ENCODE measurements around the gene ACTA2. TPM values are rescaled to one million over a fixed set of nuclear protein-coding genes. Genes with fewer than 3 reads are reported as not detected.

Gene ACTA2
- total and polyA plus RNA-seq, 2 donors (not counting 1 experiment from before 2014, with no cell fraction given) = 1.8 to 3.7 TPM

- peak; percentile 78 for ATAC-seq (ENCODE audit: low read depth)
- TF ChIP-seq EZH2 (IDR thresholded peaks at IDR 0.05; ENCODE audit: borderline replicate concordance, insufficient read depth, low read depth, low read length, poor library complexity, severe bottlenecking) (no peak), CTCF (IDR thresholded peaks at IDR 0.05) (no peak)
- H3K9me3 Mint-ChIP-seq (ENCODE audit: insufficient read depth) = no peaks in the 10 kb centered on the region
- H3K9me3 ChIP-seq (ENCODE audit: control extremely low read depth in 1 of 3, control insufficient read depth in 2 of 3, insufficient read depth in 1 of 3, low read length in 2 of 3) = no peaks in the 10 kb centered on the region
- peaks cover 23% of the 10 kb centered on the region for H3K79me2 ChIP-seq (ENCODE audit: control insufficient read depth, insufficient read depth, low read length)
- H2AFZ ChIP-seq (ENCODE audit: insufficient read depth, low read depth, low read length, poor library complexity, severe bottlenecking) = no peak overlapping the region
- H3K9ac ChIP-seq (ENCODE audit: low read length) = no peak overlapping the region
- peak; percentile 62 for DNase-seq
- H3K4me3 Mint-ChIP-seq = peak overlapping the region; percentile 13
- H4K20me1 ChIP-seq (ENCODE audit: control insufficient read depth, insufficient read depth, low read length, poor library complexity, severe bottlenecking) = no peaks in the 10 kb centered on the region
- no peak overlapping the region for H3K27ac ChIP-seq (ENCODE audit: low read length in 2 of 2)
- ChIA-PET POLR2A (no interaction called here), CTCF (interaction anchor here (0.9 kb wide), 1 partner anchor 60 kb away, joined by 3 read pairs; no protein-coding TSS in a partner anchor)
- no peaks in the 10 kb centered on the region for H3K27me3 Mint-ChIP-seq
- WGBS (ENCODE audit: insufficient coverage) = no CpG with 5 or more reads among the region's 1 CpG
- H3K4me2 ChIP-seq (replicated peaks; ENCODE audit: low read depth, low read length, poor library complexity, severe bottlenecking) = peak overlapping the region; percentile 13
- peaks cover 22 to 36% of the 10 kb centered on the region in 2 donors for H3K4me1 ChIP-seq (ENCODE audit: control insufficient read depth in 2 of 2, insufficient read depth in 2 of 2, low read length in 2 of 2)
- intact Hi-C loops (cut with micrococcal nuclease) = loop anchor here (10.0 kb wide), 1 partner anchor 708 kb away; the partner anchor contains the start of gene KIF20B
- H3K27me3 ChIP-seq (replicated peaks in 1 of 4; ENCODE audit: control extremely low read depth in 1 of 4, control insufficient read depth in 3 of 4, insufficient read depth in 4 of 4, low read length in 3 of 4) = no peaks in the 10 kb centered on the region
- peaks cover 48% of the 10 kb centered on the region for H3K4me1 Mint-ChIP-seq
- no peak overlapping the region for H3K4me3 ChIP-seq (ENCODE audit: control extremely low read depth in 1 of 5, extremely low read depth in 1 of 5, insufficient read depth in 1 of 5, low read depth in 2 of 5, low read length in 4 of 5)
- no peak overlapping the region for H3K27ac Mint-ChIP-seq
- no peaks in the 10 kb centered on the region for H3K36me3 ChIP-seq (replicated peaks in 1 of 2; ENCODE audit: control extremely low read depth in 1 of 2, control insufficient read depth in 1 of 2, extremely low read depth in 1 of 2, insufficient read depth in 2 of 2, low read length in 1 of 2)
These were observed 44.4 kb upstream of the ACTA2 start for GRCh38 chr10:88996927-88997326.

- Histone ChIP-seq H3K36me3 (replicated peaks in 1 of 2; ENCODE audit: control extremely low read depth in 1 of 2, control insufficient read depth in 1 of 2, extremely low read depth in 1 of 2, insufficient read depth in 2 of 2, low read length in 1 of 2) (no peaks in the 10 kb centered on the region), H2AFZ (ENCODE audit: insufficient read depth, low read depth, low read length, poor library complexity, severe bottlenecking) (no peak overlapping the region), H4K20me1 (ENCODE audit: control insufficient read depth, insufficient read depth, low read length, poor library complexity, severe bottlenecking) (no peaks in the 10 kb centered on the region), H3K27me3 (replicated peaks in 1 of 4; ENCODE audit: control extremely low read depth in 1 of 4, control insufficient read depth in 3 of 4, insufficient read depth in 4 of 4, low read length in 3 of 4) (no peaks in the 10 kb centered on the region), H3K9me3 (ENCODE audit: control extremely low read depth in 1 of 3, control insufficient read depth in 2 of 3, insufficient read depth in 1 of 3, low read length in 2 of 3) (no peaks in the 10 kb centered on the region), H3K4me3 (ENCODE audit: control extremely low read depth in 1 of 5, extremely low read depth in 1 of 5, insufficient read depth in 1 of 5, low read depth in 2 of 5, low read length in 4 of 5) (no peak overlapping the region), H3K79me2 (ENCODE audit: control insufficient read depth, insufficient read depth, low read length) (peaks cover 23% of the 10 kb centered on the region), H3K4me2 (replicated peaks; ENCODE audit: low read depth, low read length, poor library complexity, severe bottlenecking) (peak overlapping the region; percentile 16), H3K4me1 (ENCODE audit: control insufficient read depth in 2 of 2, insufficient read depth in 2 of 2, low read length in 2 of 2) (peaks cover 19 to 31% of the 10 kb centered on the region in 2 donors), H3K9ac (ENCODE audit: low read length) (no peak overlapping the region), H3K27ac (ENCODE audit: low read length in 2 of 2) (peak overlapping the region; percentile 8 to 71)
- WGBS (ENCODE audit: insufficient coverage) = 82% methylated on average over 4 of the region's 7 CpGs
- Mint-ChIP-seq H3K27me3 (no peaks in the 10 kb centered on the region), H3K9me3 (ENCODE audit: insufficient read depth) (no peaks in the 10 kb centered on the region), H3K27ac (peak overlapping the region; percentile 12), H3K4me1 (peaks cover 46% of the 10 kb centered on the region), H3K4me3 (peak overlapping the region; percentile 5)
- ChIA-PET POLR2A (no interaction called here), CTCF (interaction anchor here (1.6 to 2.9 kb wide), 2 partner anchors 62 to 219 kb away, joined by 4 to 12 read pairs; no protein-coding TSS in a partner anchor)
- DNase-seq (no peak), ATAC-seq (ENCODE audit: low read depth) (no peak)
- TF ChIP-seq CTCF (IDR thresholded peaks at IDR 0.05) (no peak), EZH2 (IDR thresholded peaks at IDR 0.05; ENCODE audit: borderline replicate concordance, insufficient read depth, low read depth, low read length, poor library complexity, severe bottlenecking) (no peak)
- intact Hi-C loops (cut with micrococcal nuclease) = loop anchor here (10.0 kb wide), 1 partner anchor 709 kb away; the partner anchor contains the start of gene KIF20B
These were observed 42.7 kb upstream of the ACTA2 start for GRCh38 chr10:88995156-88995876.
